ENCODE data around the gene PKN2. TPM values are rescaled to one million over a fixed set of nuclear protein-coding genes. Genes with fewer than 3 reads are reported as not detected.

Gene PKN2
- total and polyA plus RNA-seq, 8 donors, result 5.0 to 118 (median 24.1) TPM

- no peaks in the 10 kb centered on the region for H3K9me3 ChIP-seq
- no peak overlapping the region for H3K27ac ChIP-seq
- intact Hi-C loops (cut with DNase I; ENCODE audit: low total_unique reads), result no loop called here
- H3K4me3 ChIP-seq, result no peak overlapping the region
- DNase-seq, result no peak
- TF ChIP-seq EP300 (IDR thresholded peaks at IDR 0.05), result no peak
- TF ChIP-seq, protein P1, sequence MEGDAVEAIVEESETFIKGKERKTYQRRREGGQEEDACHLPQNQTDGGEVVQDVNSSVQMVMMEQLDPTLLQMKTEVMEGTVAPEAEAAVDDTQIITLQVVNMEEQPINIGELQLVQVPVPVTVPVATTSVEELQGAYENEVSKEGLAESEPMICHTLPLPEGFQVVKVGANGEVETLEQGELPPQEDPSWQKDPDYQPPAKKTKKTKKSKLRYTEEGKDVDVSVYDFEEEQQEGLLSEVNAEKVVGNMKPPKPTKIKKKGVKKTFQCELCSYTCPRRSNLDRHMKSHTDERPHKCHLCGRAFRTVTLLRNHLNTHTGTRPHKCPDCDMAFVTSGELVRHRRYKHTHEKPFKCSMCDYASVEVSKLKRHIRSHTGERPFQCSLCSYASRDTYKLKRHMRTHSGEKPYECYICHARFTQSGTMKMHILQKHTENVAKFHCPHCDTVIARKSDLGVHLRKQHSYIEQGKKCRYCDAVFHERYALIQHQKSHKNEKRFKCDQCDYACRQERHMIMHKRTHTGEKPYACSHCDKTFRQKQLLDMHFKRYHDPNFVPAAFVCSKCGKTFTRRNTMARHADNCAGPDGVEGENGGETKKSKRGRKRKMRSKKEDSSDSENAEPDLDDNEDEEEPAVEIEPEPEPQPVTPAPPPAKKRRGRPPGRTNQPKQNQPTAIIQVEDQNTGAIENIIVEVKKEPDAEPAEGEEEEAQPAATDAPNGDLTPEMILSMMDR (IDR thresholded peaks at IDR 0.05), result no peak
- no peak for TF ChIP-seq POLR2A (IDR thresholded peaks at IDR 0.05)
- no peak for TF ChIP-seq POLR2AphosphoS5 (IDR thresholded peaks at IDR 0.05)
- no peaks in the 10 kb centered on the region for H3K27me3 ChIP-seq
- WGBS, 5 donors, result 29 to 69% (median 57%) methylated on average over 2 of the region's 2 CpGs
- H3K4me1 ChIP-seq, result peaks cover 0 to 19% (median 7%) of the 10 kb centered on the region in 4 donors
- H3K36me3 ChIP-seq, result no peaks in the 10 kb centered on the region
These were observed 21.4 kb upstream of the PKN2 start for GRCh38 chr1:88662723-88663122.

GRCh38 chr1:88668405-88668804, 15.7 kb upstream of the PKN2 start:
- intact Hi-C loops (cut with DNase I; ENCODE audit: low total_unique reads), result no loop called here
- no peak overlapping the region for H3K27ac ChIP-seq

DNA sequence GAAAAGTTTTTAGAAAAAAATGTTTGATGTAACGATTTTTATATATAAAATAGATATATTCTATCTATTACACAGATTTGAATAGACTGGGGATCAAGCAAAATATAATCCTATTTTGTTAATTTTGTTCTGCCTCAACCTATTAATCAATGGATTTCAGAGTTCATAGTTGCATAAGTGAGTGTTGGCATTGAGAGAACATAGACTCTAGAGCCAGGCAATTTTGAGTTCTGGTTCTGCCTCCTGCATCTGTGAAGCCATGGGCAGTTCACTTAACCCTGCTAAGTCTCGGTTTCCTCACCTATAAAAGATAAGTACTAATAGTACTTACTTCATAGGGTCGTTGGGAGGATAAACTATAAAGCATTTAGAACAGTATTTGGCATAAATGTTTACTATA, 13.6 kb upstream of the PKN2 start:
- no peak for TF ChIP-seq POLR2AphosphoS5 (IDR thresholded peaks at IDR 0.05)
- TF ChIP-seq, protein P1 (IDR thresholded peaks at IDR 0.05), result no peak
- no peak for TF ChIP-seq POLR2A (IDR thresholded peaks at IDR 0.05)
- TF ChIP-seq EP300 (IDR thresholded peaks at IDR 0.05), result no peak
- Histone ChIP-seq H3K27me3 (no peaks in the 10 kb centered on the region), H3K4me3 (no peak overlapping the region), H3K27ac (no peak overlapping the region), H3K4me1 (no peaks in the 10 kb centered on the region), H3K36me3 (no peaks in the 10 kb centered on the region), H3K9me3 (no peaks in the 10 kb centered on the region)
- intact Hi-C loops (cut with DNase I; ENCODE audit: low total_unique reads), result no loop called here
- DNase-seq, result no peak
- WGBS, 5 donors, result 65 to 75% (median 72%) methylated on average over 3 of the region's 3 CpGs

More at GRCh38 chr1:88668405-88668804, 15.7 kb upstream of the PKN2 start:
- Histone ChIP-seq H3K9me3 (no peaks in the 10 kb centered on the region), H3K36me3 (no peaks in the 10 kb centered on the region), H3K4me1 (no peaks in the 10 kb centered on the region), H3K27me3 (no peaks in the 10 kb centered on the region), H3K4me3 (no peak overlapping the region)
- no peak for DNase-seq
- WGBS, 5 donors, result 84 to 95% (median 94%) methylated on average over 3 of the region's 3 CpGs
- TF ChIP-seq, protein P1 (IDR thresholded peaks at IDR 0.05), result no peak
- TF ChIP-seq EP300 (IDR thresholded peaks at IDR 0.05) (no peak), POLR2A (IDR thresholded peaks at IDR 0.05) (no peak), POLR2AphosphoS5 (IDR thresholded peaks at IDR 0.05) (no peak)

DNA sequence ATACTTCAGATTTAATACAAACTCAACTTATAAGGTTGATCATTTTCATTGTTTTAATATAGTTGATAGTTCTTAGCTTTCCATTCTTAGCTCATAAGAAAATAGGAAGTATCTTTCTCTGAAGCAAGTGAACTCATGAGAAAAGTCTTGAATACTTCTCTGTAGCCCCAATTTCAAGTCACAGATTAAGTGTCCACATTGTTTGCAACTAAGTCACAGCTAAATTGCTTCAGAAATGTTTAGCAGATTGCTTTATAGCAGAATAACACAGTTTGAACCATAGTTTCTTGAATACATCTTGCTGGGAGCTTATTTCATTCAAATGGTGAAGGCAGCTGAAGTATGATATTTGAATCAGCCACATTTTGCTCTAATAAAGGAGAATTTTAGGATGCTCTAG, 10.6 kb upstream of the PKN2 start:
- TF ChIP-seq POLR2A (IDR thresholded peaks at IDR 0.05) (no peak), EP300 (IDR thresholded peaks at IDR 0.05) (no peak), POLR2AphosphoS5 (IDR thresholded peaks at IDR 0.05) (no peak)
- TF ChIP-seq, protein P1 (IDR thresholded peaks at IDR 0.05), result no peak
- Histone ChIP-seq H3K4me1 (no peaks in the 10 kb centered on the region), H3K27ac (no peak overlapping the region), H3K4me3 (no peak overlapping the region), H3K36me3 (no peaks in the 10 kb centered on the region), H3K9me3 (no peaks in the 10 kb centered on the region), H3K27me3 (no peaks in the 10 kb centered on the region)
- intact Hi-C loops (cut with DNase I; ENCODE audit: low total_unique reads), result no loop called here
- no peak for DNase-seq
